Karpas-422 (cell line): ENCODE measurements around the gene TIMM22. TPM values are rescaled to one million over a fixed set of nuclear protein-coding genes. Genes with fewer than 3 reads are reported as not detected.

Source experiments
- DNase-seq: peaks from one replicate; pipeline ENCODE4 v3.0.0-alpha.2; 2015
- H2AFZ ChIP-seq: fragments of 200-600 bp; sonication (generic); 2 replicates; pipeline ENCODE4 v1.6.1; 2014; ENCODE audit warnings: antibody characterized with exemption, low read length, mixed read lengths
- H3K27ac ChIP-seq: fragments of 200-600 bp; sonication (generic); 2 replicates; pipeline ENCODE4 v1.5.1; 2014; ENCODE audit warnings: mild to moderate bottlenecking, low read length, moderate library complexity
- H3K27me3 ChIP-seq: fragments of 200-600 bp; sonication (generic); 2 replicates; pipeline ENCODE4 v1.6.1; 2014; ENCODE audit warnings: low read length, mixed read lengths
- H3K36me3 ChIP-seq: fragments of 200-600 bp; sonication (generic); 2 replicates; pipeline ENCODE4 v1.6.1; 2014; ENCODE audit warnings: low read length, mixed read lengths; ENCODE audit not compliant: insufficient read depth
- H3K4me1 ChIP-seq: fragments of 200-600 bp; sonication (generic); 2 replicates; pipeline ENCODE4 v1.6.1; 2014; ENCODE audit warnings: mild to moderate bottlenecking, low read length, mixed read lengths
- H3K4me2 ChIP-seq: fragments of 200-600 bp; sonication (generic); 2 replicates; pipeline ENCODE4 v1.6.1; 2014; ENCODE audit warnings: low read length, low read depth, mild to moderate bottlenecking; ENCODE audit not compliant: poor library complexity, severe bottlenecking
- H3K4me3 ChIP-seq: fragments of 200-600 bp; sonication (generic); 2 replicates; pipeline ENCODE4 v1.5.1; 2014; ENCODE audit warnings: mild to moderate bottlenecking, antibody characterized with exemption, low read length, mixed read lengths
- H3K79me2 ChIP-seq: fragments of 200-600 bp; sonication (generic); 2 replicates; pipeline ENCODE4 v1.6.1; 2014; ENCODE audit warnings: mild to moderate bottlenecking, low read length, mixed read lengths
- H3K9ac ChIP-seq: fragments of 200-600 bp; sonication (generic); 2 replicates; pipeline ENCODE4 v1.6.0; 2014; ENCODE audit warnings: low read length
- H3K9me2 ChIP-seq: fragments of 200-600 bp; sonication (generic), shearing (Covaris generic); replicated peaks from 2 replicates; pipeline ENCODE4 v1.6.0; 2014; ENCODE audit warnings: mild to moderate bottlenecking, low read length, moderate library complexity; ENCODE audit not compliant: insufficient read depth
- H3K9me3 ChIP-seq: fragments of 300-700, 200-600 bp; sonication (generic); 2 replicates; pipeline ENCODE4 v1.6.1; 2014; ENCODE audit warnings: low read length, mixed read lengths
- H4K20me1 ChIP-seq: fragments of 200-600 bp; sonication (generic); 2 replicates; pipeline ENCODE4 v1.6.1; 2014; ENCODE audit warnings: mild to moderate bottlenecking, antibody characterized with exemption, low read length, low read depth; ENCODE audit not compliant: insufficient read depth
- total RNA-seq: library from RNA; depleted of rRNA; stranded (reverse); fragments of >200 nt; shearing (Covaris generic); gene quantifications from 2 replicates; pipeline ENCODE4 v1.2.3, GENCODE V29; 2014; ENCODE audit warnings: low replicate concordance

Gene TIMM22
- total RNA-seq, 1 experiment from 2014 or later: 4.7 TPM

GRCh38 chr17:1024076-1024475 lies 27.1 kb downstream of the TIMM22 start:
- Histone ChIP-seq H3K9ac (no peak overlapping the region), H4K20me1 (no peaks in the 10 kb centered on the region)
- DNase-seq: no peak

GRCh38 chr17:1025733-1026598 lies 29.0 kb downstream of the TIMM22 start:
- no peak overlapping the region for H2AFZ ChIP-seq
- no peaks in the 10 kb centered on the region for H3K9me3 ChIP-seq
- no peaks in the 10 kb centered on the region for H3K36me3 ChIP-seq
- peaks cover 4% of the 10 kb centered on the region; the same call in 1 of the 2 replicates for H4K20me1 ChIP-seq
- H3K27me3 ChIP-seq: no peaks in the 10 kb centered on the region
- no peak overlapping the region for H3K4me3 ChIP-seq
- H3K79me2 ChIP-seq: no peaks in the 10 kb centered on the region
- H3K4me2 ChIP-seq: no peak overlapping the region
- no peak overlapping the region for H3K27ac ChIP-seq
- no peak for DNase-seq
- H3K9ac ChIP-seq: no peak overlapping the region
- H3K4me1 ChIP-seq: no peaks in the 10 kb centered on the region
- no peaks in the 10 kb centered on the region for H3K9me2 ChIP-seq

More at GRCh38 chr17:1024076-1024475, 27.1 kb downstream of the TIMM22 start:
- Histone ChIP-seq H3K27ac (no peak overlapping the region), H3K4me1 (no peaks in the 10 kb centered on the region), H3K36me3 (no peaks in the 10 kb centered on the region), H3K9me3 (no peaks in the 10 kb centered on the region), H3K27me3 (no peaks in the 10 kb centered on the region), H3K4me2 (no peak overlapping the region), H3K79me2 (no peaks in the 10 kb centered on the region), H3K9me2 (no peaks in the 10 kb centered on the region), H3K4me3 (no peak overlapping the region), H2AFZ (no peak overlapping the region)

GRCh38 chr17:1026599-1026975 lies 29.7 kb downstream of the TIMM22 start:
- H4K20me1 ChIP-seq: peaks cover 4% of the 10 kb centered on the region; the same call in 1 of the 2 replicates

DNA sequence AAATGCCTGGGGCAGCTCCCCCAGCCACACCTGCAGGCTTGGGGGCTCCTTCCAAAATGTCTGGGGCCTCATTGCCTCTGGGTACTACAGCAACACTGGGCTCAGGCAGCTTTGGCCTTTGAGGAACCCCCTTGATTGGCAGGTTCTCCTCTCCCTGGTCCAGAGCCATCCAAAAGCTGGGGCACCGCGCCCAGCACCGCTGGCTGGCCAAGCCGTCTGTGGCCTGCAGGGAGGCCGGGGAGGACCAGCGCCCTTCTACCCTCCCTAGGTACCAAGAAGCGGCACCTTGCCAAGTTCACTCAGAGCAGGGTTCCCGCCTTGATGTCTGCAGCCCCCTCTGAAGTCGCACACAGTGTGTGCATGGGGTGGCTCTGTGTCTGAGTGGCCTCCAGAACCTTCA lies 30.1 kb downstream of the TIMM22 start:
- Histone ChIP-seq H3K4me1 (no peaks in the 10 kb centered on the region), H3K4me2 (no peak overlapping the region), H3K9ac (no peak overlapping the region), H3K36me3 (no peaks in the 10 kb centered on the region), H3K27me3 (no peaks in the 10 kb centered on the region), H3K27ac (no peak overlapping the region), H3K4me3 (no peak overlapping the region), H3K9me2 (no peaks in the 10 kb centered on the region), H2AFZ (no peak overlapping the region), H3K79me2 (no peaks in the 10 kb centered on the region), H4K20me1 (peaks cover 4% of the 10 kb centered on the region; the same call in 1 of the 2 replicates), H3K9me3 (no peaks in the 10 kb centered on the region)
- no peak for DNase-seq

More at GRCh38 chr17:1026599-1026975, 29.7 kb downstream of the TIMM22 start:
- Histone ChIP-seq H2AFZ (no peak overlapping the region), H3K27me3 (no peaks in the 10 kb centered on the region), H3K4me3 (no peak overlapping the region), H3K4me1 (no peaks in the 10 kb centered on the region), H3K9ac (no peak overlapping the region), H3K9me2 (no peaks in the 10 kb centered on the region), H3K27ac (no peak overlapping the region), H3K9me3 (no peaks in the 10 kb centered on the region), H3K4me2 (no peak overlapping the region), H3K79me2 (no peaks in the 10 kb centered on the region), H3K36me3 (no peaks in the 10 kb centered on the region)
- DNase-seq: no peak

DNA sequence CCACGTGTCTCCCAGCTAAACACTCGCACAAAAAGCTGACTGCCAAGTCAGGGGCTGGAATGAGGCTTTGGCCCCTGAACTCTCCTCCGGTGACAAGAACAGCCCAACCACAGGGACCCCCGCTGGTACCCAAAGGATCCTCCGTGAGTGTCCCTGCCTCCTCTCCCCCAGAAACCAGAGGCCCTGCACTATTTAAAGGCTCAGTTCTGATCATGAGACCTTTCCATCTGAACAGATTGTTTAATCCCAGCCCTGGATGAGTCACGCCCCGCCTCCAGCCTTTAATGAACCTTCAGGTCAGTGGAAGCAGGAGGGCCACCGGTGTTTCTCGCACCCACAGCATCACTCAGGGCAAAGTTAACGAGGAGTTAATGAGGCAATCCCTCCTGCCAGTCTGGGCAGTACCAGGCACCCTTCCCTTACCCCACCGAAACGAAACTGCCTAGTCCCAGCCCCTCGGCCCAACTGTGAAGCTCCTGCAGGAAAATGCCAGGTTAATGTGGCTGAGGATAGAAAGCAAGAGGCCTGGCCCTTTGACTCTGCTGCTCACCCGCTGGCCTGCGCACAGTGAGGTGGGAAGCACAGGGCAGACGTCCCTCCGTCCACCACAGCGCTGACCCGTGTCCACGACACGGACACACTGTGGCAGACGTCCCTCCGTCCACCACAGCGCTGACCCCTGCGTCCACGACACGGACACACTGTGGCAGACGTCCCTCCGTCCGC lies 32.4 kb downstream of the TIMM22 start:
- Histone ChIP-seq H3K36me3 (0 out of 2 replicates have a peak, but pooled peaks cover 3% of the 10 kb centered on the region), H3K79me2 (no peaks in the 10 kb centered on the region; the same call in 1 of the 2 replicates), H3K27me3 (no peaks in the 10 kb centered on the region)

DNA sequence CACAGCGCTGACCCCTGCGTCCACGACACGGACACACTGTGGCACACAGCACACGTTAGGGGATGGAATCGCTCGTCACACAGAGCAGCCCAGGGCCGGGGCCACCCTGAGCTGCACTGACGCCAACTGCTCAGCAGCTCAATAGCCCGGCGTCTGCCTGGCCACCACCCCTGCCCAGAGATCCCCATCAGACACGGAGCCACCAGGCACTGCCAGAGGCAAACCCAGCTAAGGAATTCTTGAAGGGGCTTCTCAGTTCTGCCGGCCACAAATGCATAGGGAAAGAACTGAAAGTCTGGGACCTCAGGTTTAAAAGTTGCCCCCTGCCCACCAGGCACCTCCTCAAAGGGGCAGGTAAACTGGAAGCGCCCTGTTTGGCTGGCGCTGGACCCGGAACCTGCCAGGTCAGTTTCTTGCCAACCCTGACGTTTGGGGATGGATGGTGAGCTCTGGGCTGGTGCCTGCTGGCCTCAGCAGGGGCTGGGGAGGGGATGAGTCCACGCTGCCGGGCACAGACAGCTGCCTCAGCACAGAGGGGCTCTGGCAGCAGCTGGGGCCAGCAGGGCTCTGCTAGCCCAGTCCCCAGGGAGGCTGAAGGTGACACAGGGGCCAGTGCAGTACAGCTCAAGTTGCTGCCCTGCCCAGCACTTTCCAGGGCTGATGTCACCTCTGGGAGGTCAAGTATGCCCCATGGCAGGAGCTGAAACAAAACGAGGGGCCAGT lies 33.2 kb downstream of the TIMM22 start:
- peaks cover 4% of the 10 kb centered on the region for H3K79me2 ChIP-seq
- no peak overlapping the region for H3K27ac ChIP-seq
- H3K9me3 ChIP-seq: no peaks in the 10 kb centered on the region
- H3K36me3 ChIP-seq: 0 out of 2 replicates have a peak, but pooled peaks cover 6% of the 10 kb centered on the region
- H3K4me3 ChIP-seq: no peak overlapping the region
- no peaks in the 10 kb centered on the region for H3K9me2 ChIP-seq
- H3K4me1 ChIP-seq: no peaks in the 10 kb centered on the region
- no peak for DNase-seq
- no peak overlapping the region for H3K4me2 ChIP-seq
- no peaks in the 10 kb centered on the region for H3K27me3 ChIP-seq
- H3K9ac ChIP-seq: no peak overlapping the region
- H4K20me1 ChIP-seq: peaks cover 13% of the 10 kb centered on the region; the same call in 1 of the 2 replicates
- H2AFZ ChIP-seq: no peak overlapping the region

More for the DNA sequence above, 32.4 kb downstream of the TIMM22 start:
- H3K9me2 ChIP-seq: no peaks in the 10 kb centered on the region
- no peak overlapping the region for H3K9ac ChIP-seq
- H3K4me1 ChIP-seq: no peaks in the 10 kb centered on the region
- H3K4me2 ChIP-seq: no peak overlapping the region
- H3K27ac ChIP-seq: no peak overlapping the region
- no peak overlapping the region for H3K4me3 ChIP-seq
- H3K9me3 ChIP-seq: no peaks in the 10 kb centered on the region
- H4K20me1 ChIP-seq: peaks cover 7% of the 10 kb centered on the region; the same call in 1 of the 2 replicates
- no peak overlapping the region for H2AFZ ChIP-seq
- DNase-seq: no peak

- Histone ChIP-seq H3K9ac (no peak overlapping the region), H3K27ac (no peak overlapping the region), H3K27me3 (no peaks in the 10 kb centered on the region), H3K9me2 (no peaks in the 10 kb centered on the region), H4K20me1 (peaks cover 13% of the 10 kb centered on the region; the same call in 1 of the 2 replicates), H3K4me2 (no peak overlapping the region), H2AFZ (no peak overlapping the region), H3K4me1 (no peaks in the 10 kb centered on the region), H3K79me2 (peaks cover 4% of the 10 kb centered on the region), H3K9me3 (no peaks in the 10 kb centered on the region), H3K4me3 (no peak overlapping the region), H3K36me3 (0 out of 2 replicates have a peak, but pooled peaks cover 6% of the 10 kb centered on the region)
- no peak for DNase-seq
Observed at GRCh38 chr17:1030684-1031532, 34.0 kb downstream of the TIMM22 start.
